Measurements from ENCODE around the gene UBR2.

UBR2 gene

GRCh38 chr6:42616716-42617115 lies 52.9 kb downstream of the UBR2 start:
- Mint-ChIP-seq H3K27ac (no peak overlapping the region), H3K27me3 (no peaks in the 10 kb centered on the region), H3K36me3 (peaks cover 34% of the 10 kb centered on the region), H3K4me3 (no peak overlapping the region), H3K9me3 (no peaks in the 10 kb centered on the region), H3K4me1 (no peaks in the 10 kb centered on the region)
- CTCF ChIA-PET = no interaction called here
- DNase-seq = no peak

DNA sequence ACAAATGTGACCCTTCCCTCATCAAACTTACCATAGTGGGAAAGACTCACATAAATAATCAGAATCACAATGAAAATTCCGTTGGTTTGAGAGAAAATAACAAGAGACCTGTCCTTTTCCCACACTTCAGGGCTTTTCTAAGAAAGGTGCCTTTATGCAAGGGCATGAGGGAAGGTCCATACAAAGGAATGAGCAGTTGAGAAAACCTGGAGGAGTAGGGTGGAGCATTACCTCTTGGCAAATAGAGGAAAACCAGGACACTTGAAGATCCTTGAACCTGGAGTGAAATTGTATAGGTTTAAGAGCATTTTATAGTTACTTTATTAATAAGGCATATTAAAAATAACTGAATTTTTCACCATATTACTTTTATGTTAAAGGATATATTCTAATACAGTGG lies 54.3 kb downstream of the UBR2 start:
- CTCF ChIA-PET = interaction anchor here (0.6 kb wide), 1 partner anchor 53 kb away, joined by 3 read pairs; no protein-coding TSS in a partner anchor
- Mint-ChIP-seq H3K36me3 (peaks cover 38% of the 10 kb centered on the region), H3K4me1 (no peaks in the 10 kb centered on the region), H3K27me3 (no peaks in the 10 kb centered on the region), H3K27ac (no peak overlapping the region), H3K9me3 (no peaks in the 10 kb centered on the region), H3K4me3 (no peak overlapping the region)
- DNase-seq = no peak

- H3K36me3 Mint-ChIP-seq = peaks cover 38% of the 10 kb centered on the region
- H3K27ac Mint-ChIP-seq = no peak overlapping the region
- CTCF ChIA-PET = no interaction called here
- H3K4me1 Mint-ChIP-seq = no peaks in the 10 kb centered on the region
- no peak overlapping the region for H3K4me3 Mint-ChIP-seq
- H3K27me3 Mint-ChIP-seq = no peaks in the 10 kb centered on the region
- H3K9me3 Mint-ChIP-seq = no peaks in the 10 kb centered on the region
- DNase-seq = no peak
Measured at GRCh38 chr6:42618686-42619085, 54.9 kb downstream of the UBR2 start.

DNA sequence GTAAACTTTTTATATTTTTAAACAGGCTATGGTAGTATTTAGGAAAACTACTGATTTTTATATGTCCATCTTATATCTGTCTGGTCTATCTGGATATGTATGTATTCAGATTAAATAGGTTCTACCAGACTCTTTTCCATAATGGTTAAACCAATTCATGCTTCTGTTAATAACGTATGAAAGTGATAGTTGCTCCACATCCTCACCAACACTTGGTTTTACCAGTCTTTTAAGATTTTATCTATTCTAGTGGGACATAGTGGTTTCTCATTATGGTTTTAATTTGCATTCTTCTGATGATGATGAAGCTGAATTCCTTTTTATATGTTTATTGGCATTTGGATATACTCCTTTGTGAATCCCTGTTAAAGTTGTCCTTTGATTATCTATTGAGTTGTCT lies 56.1 kb downstream of the UBR2 start:
- Mint-ChIP-seq H3K9me3 (no peaks in the 10 kb centered on the region), H3K4me1 (no peaks in the 10 kb centered on the region), H3K36me3 (peaks cover 47% of the 10 kb centered on the region), H3K4me3 (no peak overlapping the region), H3K27me3 (no peaks in the 10 kb centered on the region), H3K27ac (no peak overlapping the region)
- no peak for DNase-seq
- CTCF ChIA-PET = no interaction called here

DNA sequence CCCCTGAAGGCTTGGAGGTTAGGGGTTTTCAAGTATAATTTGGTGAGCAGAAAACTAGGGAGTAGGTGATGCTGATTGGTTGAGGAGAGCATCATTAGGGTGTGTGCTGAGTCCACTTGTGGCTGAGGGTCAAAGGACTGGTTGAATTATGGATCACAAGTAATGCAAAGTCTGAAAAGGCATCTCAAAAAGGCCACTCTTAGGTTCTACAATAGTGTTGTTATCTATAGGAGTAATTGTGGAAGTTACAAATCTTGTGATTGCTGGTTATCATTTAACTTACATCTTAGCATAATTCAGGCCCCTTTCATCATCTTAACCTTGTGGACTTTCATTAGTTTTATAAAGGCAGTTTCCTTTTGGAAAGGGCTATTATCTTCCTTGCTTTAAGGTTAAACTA lies 60.8 kb downstream of the UBR2 start:
- no peaks in the 10 kb centered on the region for H3K27me3 Mint-ChIP-seq
- no peak for DNase-seq
- no peak overlapping the region for H3K4me3 Mint-ChIP-seq
- peaks cover 44% of the 10 kb centered on the region for H3K36me3 Mint-ChIP-seq
- CTCF ChIA-PET = no interaction called here
- no peaks in the 10 kb centered on the region for H3K9me3 Mint-ChIP-seq
- no peaks in the 10 kb centered on the region for H3K4me1 Mint-ChIP-seq
- no peak overlapping the region for H3K27ac Mint-ChIP-seq

GRCh38 chr6:42627044-42627443 lies 63.2 kb downstream of the UBR2 start:
- no peak for DNase-seq
- Mint-ChIP-seq H3K36me3 (peaks cover 34% of the 10 kb centered on the region), H3K4me1 (peaks cover 3% of the 10 kb centered on the region), H3K4me3 (no peak overlapping the region), H3K9me3 (no peaks in the 10 kb centered on the region), H3K27me3 (no peaks in the 10 kb centered on the region), H3K27ac (no peak overlapping the region)
- CTCF ChIA-PET = no interaction called here

GRCh38 chr6:42627674-42628073 lies 63.8 kb downstream of the UBR2 start:
- Mint-ChIP-seq H3K4me3 (no peak overlapping the region), H3K4me1 (peaks cover 3% of the 10 kb centered on the region), H3K9me3 (no peaks in the 10 kb centered on the region), H3K36me3 (peaks cover 38% of the 10 kb centered on the region), H3K27ac (no peak overlapping the region), H3K27me3 (no peaks in the 10 kb centered on the region)
- CTCF ChIA-PET = interaction anchor here (1.2 kb wide), 1 partner anchor 80 kb away, joined by 3 read pairs; no protein-coding TSS in a partner anchor
- no peak for DNase-seq

DNA sequence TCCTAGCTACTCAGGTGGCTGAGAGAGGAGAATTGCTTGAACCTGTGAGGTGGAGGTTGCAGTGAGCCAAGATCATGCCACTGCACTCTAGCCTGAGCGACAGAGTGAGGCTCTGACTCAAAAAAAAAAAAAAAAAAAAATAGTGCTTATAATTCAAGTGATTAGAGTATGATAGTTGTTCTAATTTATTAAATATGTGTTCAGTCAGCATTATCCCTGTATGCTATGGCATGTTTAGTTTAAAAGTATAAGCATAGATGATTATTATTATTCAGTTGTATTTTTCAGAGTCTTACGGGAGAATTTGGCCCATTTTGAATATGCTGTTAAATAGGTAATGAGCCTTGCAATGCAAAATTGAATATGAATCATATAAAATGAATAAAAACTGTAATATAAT lies 64.8 kb downstream of the UBR2 start:
- peaks cover 3% of the 10 kb centered on the region for H3K4me1 Mint-ChIP-seq
- no peak for DNase-seq
- H3K4me3 Mint-ChIP-seq = no peak overlapping the region
- CTCF ChIA-PET = interaction anchor here (1.2 kb wide), 1 partner anchor 81 kb away, joined by 3 read pairs; no protein-coding TSS in a partner anchor
- no peak overlapping the region for H3K27ac Mint-ChIP-seq
- H3K36me3 Mint-ChIP-seq = peaks cover 38% of the 10 kb centered on the region
- H3K9me3 Mint-ChIP-seq = no peaks in the 10 kb centered on the region
- no peaks in the 10 kb centered on the region for H3K27me3 Mint-ChIP-seq

DNA sequence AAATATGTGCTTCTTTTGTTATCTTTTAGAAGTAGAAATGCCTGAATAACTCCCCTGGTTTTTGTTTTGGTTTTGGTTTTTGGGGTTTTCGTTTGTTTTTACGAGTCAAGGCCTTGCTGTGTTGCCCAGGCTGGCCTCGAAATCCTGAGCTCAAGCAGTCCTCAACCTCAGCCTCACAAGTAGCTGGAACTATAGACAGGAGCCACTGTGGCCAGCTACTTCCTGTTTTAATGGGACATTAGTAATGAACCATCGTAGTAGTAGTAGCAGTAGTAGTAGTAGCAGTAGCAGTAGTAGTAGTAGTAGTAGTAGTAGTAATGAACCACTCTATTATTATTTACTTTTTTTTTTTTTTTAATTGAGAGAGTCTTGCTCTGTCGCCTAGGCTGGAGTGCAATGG lies 66.0 kb downstream of the UBR2 start:
- peaks cover 29% of the 10 kb centered on the region for H3K36me3 Mint-ChIP-seq
- no peak for DNase-seq
- no peak overlapping the region for H3K27ac Mint-ChIP-seq
- no peak overlapping the region for H3K4me3 Mint-ChIP-seq
- H3K27me3 Mint-ChIP-seq = no peaks in the 10 kb centered on the region
- peaks cover 3% of the 10 kb centered on the region for H3K4me1 Mint-ChIP-seq
- no peaks in the 10 kb centered on the region for H3K9me3 Mint-ChIP-seq
- CTCF ChIA-PET = no interaction called here

DNA sequence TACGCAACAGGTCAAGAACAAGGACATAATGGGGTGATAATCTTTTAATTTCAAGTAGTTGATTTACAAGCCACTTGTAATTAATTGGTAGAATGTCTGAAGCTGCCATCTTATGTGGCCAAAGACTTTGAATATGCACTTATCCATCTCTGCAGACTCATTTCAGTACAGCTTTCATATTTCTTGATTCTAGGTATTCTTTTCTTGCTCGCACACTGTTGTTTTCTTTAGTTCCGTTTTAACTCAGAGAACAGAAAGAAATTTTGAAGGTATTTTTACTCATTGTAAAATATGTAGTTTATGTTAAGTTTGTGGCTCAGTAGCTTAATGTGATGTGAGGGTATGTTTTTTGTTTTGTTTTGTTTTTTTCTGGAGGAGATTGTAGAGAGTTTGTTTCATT lies 73.9 kb downstream of the UBR2 start:
- Mint-ChIP-seq H3K36me3 (peaks cover 45% of the 10 kb centered on the region), H3K4me3 (no peak overlapping the region), H3K27me3 (no peaks in the 10 kb centered on the region), H3K27ac (no peak overlapping the region), H3K4me1 (no peaks in the 10 kb centered on the region), H3K9me3 (no peaks in the 10 kb centered on the region)
- CTCF ChIA-PET = interaction anchor here (0.6 to 1.2 kb wide), 2 partner anchors 18 to 90 kb away, joined by 3 read pairs; no protein-coding TSS in a partner anchor
- no peak for DNase-seq

GRCh38 chr6:42642794-42643193 lies 79.0 kb downstream of the UBR2 start:
- Mint-ChIP-seq H3K27ac (no peak overlapping the region), H3K9me3 (no peaks in the 10 kb centered on the region), H3K27me3 (no peaks in the 10 kb centered on the region), H3K36me3 (peaks cover 38% of the 10 kb centered on the region), H3K4me1 (no peaks in the 10 kb centered on the region), H3K4me3 (no peak overlapping the region)
- CTCF ChIA-PET = interaction anchor here (0.8 kb wide), 1 partner anchor 20 kb away, joined by 3 read pairs; no protein-coding TSS in a partner anchor
- no peak for DNase-seq

DNA sequence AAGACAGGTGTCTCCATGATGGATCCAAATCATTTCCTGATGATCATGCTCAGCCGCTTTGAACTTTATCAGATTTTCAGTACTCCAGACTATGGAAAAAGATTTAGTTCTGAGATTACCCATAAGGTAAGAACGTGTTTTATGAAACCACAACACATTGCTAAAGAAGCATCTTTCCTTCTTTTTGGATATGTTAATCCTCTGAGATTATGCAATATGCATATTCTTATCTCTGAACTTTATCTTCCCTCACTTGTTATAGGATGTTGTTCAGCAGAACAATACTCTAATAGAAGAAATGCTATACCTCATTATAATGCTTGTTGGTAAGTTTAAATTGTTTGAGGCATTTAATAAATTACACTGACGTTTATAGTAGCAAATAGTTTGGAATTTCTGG lies 80.4 kb downstream of the UBR2 start:
- H3K4me3 Mint-ChIP-seq = no peak overlapping the region
- H3K27ac Mint-ChIP-seq = no peak overlapping the region
- no peaks in the 10 kb centered on the region for H3K27me3 Mint-ChIP-seq
- CTCF ChIA-PET = no interaction called here
- H3K36me3 Mint-ChIP-seq = peaks cover 33% of the 10 kb centered on the region
- H3K9me3 Mint-ChIP-seq = no peaks in the 10 kb centered on the region
- no peak for DNase-seq
- H3K4me1 Mint-ChIP-seq = no peaks in the 10 kb centered on the region

GRCh38 chr6:42652024-42652746 lies 88.4 kb downstream of the UBR2 start:
- Mint-ChIP-seq H3K27me3 (no peaks in the 10 kb centered on the region), H3K9me3 (no peaks in the 10 kb centered on the region), H3K27ac (no peak overlapping the region), H3K4me3 (no peak overlapping the region), H3K36me3 (peaks cover 52% of the 10 kb centered on the region), H3K4me1 (no peaks in the 10 kb centered on the region)
- DNase-seq = no peak
- CTCF ChIA-PET = no interaction called here

DNA sequence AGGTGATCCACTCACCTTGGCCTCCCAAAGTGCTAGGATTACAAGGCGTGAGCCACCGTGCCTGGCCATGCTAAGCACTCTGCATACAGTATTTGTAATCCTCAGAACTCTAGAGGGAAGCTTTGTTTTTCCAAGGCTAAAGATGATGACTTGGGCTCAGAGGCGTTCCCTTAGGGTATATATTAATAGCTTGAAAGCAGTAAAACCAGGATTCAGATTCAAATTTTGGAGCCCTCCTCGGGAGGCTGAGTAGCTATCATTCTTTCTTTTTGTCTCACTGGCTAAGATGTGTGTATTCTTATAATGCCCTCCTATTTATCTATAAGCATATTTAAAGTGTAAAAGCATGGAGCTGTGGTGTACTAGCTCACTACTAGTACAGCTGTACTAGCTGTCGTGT lies 90.0 kb downstream of the UBR2 start:
- no peak overlapping the region for H3K4me3 Mint-ChIP-seq
- no peak overlapping the region for H3K27ac Mint-ChIP-seq
- no peak for DNase-seq
- CTCF ChIA-PET = interaction anchor here (1.1 to 1.4 kb wide), 2 partner anchors 9 to 247 kb away, joined by 3 to 5 read pairs; no protein-coding TSS in a partner anchor
- no peaks in the 10 kb centered on the region for H3K9me3 Mint-ChIP-seq
- H3K36me3 Mint-ChIP-seq = peaks cover 57% of the 10 kb centered on the region
- no peaks in the 10 kb centered on the region for H3K4me1 Mint-ChIP-seq
- H3K27me3 Mint-ChIP-seq = no peaks in the 10 kb centered on the region

DNA sequence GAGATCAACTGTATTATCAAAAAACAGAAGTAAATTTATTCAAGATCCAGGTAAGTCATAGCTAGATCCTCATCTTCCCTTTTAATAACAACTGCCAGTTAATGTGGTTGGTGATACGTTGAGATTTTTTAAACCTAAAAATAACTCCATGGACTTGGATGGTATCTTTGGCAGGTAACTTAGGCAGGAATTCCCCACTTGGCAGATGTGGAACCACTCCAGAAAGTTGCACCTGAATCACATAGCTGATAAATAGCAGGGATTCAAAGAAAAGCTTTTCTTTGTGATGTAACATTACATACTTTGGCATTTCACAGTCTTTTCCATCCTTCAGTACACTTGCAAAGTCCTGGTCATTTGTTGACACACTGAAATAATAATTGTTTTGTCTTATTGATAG lies 96.0 kb downstream of the UBR2 start:
- no peaks in the 10 kb centered on the region for H3K4me1 Mint-ChIP-seq
- no peaks in the 10 kb centered on the region for H3K9me3 Mint-ChIP-seq
- CTCF ChIA-PET = interaction anchor here (0.6 kb wide), 1 partner anchor 444 kb away, joined by 3 read pairs; no protein-coding TSS in a partner anchor
- peaks cover 50% of the 10 kb centered on the region for H3K36me3 Mint-ChIP-seq
- DNase-seq = no peak
- H3K4me3 Mint-ChIP-seq = no peak overlapping the region
- no peaks in the 10 kb centered on the region for H3K27me3 Mint-ChIP-seq
- H3K27ac Mint-ChIP-seq = no peak overlapping the region
